RWPE2 (cell line): ENCODE data around the gene VPS8.

Source experiments
- ATAC-seq: fragments of 200-7000 bp; cut with Tn5 transposase; 3 replicates; pipeline ENCODE4 v1.9.1; 2021; ENCODE audit warnings: low read depth
- DNase-seq: peaks from one replicate; pipeline ENCODE4 v3.0.0-alpha.2; 2020; ENCODE audit warnings: low spot score
- H3K27ac ChIP-seq: fragments of 450-650 bp; 2 replicates; pipeline ENCODE4 v1.5.1; 2017; ENCODE audit warnings: mild to moderate bottlenecking; ENCODE audit not compliant: poor library complexity, severe bottlenecking
- H3K27me3 ChIP-seq: fragments of 250-450 bp; sonication (Bioruptor Pico); 2 replicates; pipeline ENCODE4 v1.5.1; 2021; ENCODE audit warnings: mild to moderate bottlenecking, moderate library complexity; ENCODE audit not compliant: insufficient read depth, poor library complexity, severe bottlenecking
- H3K36me3 ChIP-seq: fragments of 250-450 bp; sonication (Bioruptor Pico); 2 replicates; pipeline ENCODE4 v1.5.1; 2020; ENCODE audit warnings: low read depth, mild to moderate bottlenecking, moderate library complexity
- H3K4me1 ChIP-seq: fragments of 250-450 bp; sonication (Bioruptor Pico); 2 replicates; pipeline ENCODE4 v1.5.1; 2021; ENCODE audit warnings: mild to moderate bottlenecking, moderate library complexity; ENCODE audit not compliant: insufficient read depth, poor library complexity, severe bottlenecking
- H3K4me3 ChIP-seq: fragments of 250-450 bp; sonication (Bioruptor Pico); 2 replicates; pipeline ENCODE4 v1.5.1; 2021; ENCODE audit warnings: mild to moderate bottlenecking, moderate library complexity; ENCODE audit not compliant: severe bottlenecking
- H3K9me3 ChIP-seq: fragments of 250-450 bp; sonication (Bioruptor Pico); 2 replicates; pipeline ENCODE4 v1.5.1; 2021; ENCODE audit warnings: mild to moderate bottlenecking, moderate library complexity; ENCODE audit not compliant: severe bottlenecking
- TF ChIP-seq, protein P1 (sequence below): fragments of 450-650 bp; IDR thresholded peaks from one replicate; pipeline ENCODE4 v1.5.1; 2017; ENCODE audit warnings: mild to moderate bottlenecking, moderate library complexity; ENCODE audit not compliant: poor library complexity, severe bottlenecking

VPS8 gene

DNA sequence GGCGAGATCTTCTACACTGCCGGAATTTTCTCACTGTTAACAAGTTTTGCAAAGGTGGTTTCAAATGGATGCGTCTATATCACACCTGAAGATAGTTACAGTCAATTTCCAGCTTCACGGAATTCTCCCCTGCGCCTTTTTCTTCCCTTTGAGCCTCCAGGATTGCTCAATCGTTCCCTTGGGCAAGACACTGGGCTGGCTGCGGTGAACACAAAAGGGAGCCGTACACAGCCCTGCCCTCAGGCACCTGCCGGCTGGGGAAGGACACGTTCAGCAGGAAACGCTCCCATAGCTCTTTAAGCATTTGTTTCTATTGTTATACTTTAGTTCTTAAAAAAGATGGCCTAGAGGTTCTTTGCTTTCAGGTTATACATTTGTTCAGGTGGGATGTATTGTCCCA lies 255.2 kb downstream of the VPS8 start:
- no peak overlapping the region for H3K27ac ChIP-seq
- no peaks in the 10 kb centered on the region for H3K27me3 ChIP-seq
- no peak overlapping the region for H3K4me3 ChIP-seq
- H3K36me3 ChIP-seq, result no peaks in the 10 kb centered on the region
- TF ChIP-seq, protein P1, sequence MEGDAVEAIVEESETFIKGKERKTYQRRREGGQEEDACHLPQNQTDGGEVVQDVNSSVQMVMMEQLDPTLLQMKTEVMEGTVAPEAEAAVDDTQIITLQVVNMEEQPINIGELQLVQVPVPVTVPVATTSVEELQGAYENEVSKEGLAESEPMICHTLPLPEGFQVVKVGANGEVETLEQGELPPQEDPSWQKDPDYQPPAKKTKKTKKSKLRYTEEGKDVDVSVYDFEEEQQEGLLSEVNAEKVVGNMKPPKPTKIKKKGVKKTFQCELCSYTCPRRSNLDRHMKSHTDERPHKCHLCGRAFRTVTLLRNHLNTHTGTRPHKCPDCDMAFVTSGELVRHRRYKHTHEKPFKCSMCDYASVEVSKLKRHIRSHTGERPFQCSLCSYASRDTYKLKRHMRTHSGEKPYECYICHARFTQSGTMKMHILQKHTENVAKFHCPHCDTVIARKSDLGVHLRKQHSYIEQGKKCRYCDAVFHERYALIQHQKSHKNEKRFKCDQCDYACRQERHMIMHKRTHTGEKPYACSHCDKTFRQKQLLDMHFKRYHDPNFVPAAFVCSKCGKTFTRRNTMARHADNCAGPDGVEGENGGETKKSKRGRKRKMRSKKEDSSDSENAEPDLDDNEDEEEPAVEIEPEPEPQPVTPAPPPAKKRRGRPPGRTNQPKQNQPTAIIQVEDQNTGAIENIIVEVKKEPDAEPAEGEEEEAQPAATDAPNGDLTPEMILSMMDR, result no peak
- ATAC-seq (no peak), DNase-seq (no peak)
- no peaks in the 10 kb centered on the region for H3K4me1 ChIP-seq
- no peaks in the 10 kb centered on the region for H3K9me3 ChIP-seq

DNA sequence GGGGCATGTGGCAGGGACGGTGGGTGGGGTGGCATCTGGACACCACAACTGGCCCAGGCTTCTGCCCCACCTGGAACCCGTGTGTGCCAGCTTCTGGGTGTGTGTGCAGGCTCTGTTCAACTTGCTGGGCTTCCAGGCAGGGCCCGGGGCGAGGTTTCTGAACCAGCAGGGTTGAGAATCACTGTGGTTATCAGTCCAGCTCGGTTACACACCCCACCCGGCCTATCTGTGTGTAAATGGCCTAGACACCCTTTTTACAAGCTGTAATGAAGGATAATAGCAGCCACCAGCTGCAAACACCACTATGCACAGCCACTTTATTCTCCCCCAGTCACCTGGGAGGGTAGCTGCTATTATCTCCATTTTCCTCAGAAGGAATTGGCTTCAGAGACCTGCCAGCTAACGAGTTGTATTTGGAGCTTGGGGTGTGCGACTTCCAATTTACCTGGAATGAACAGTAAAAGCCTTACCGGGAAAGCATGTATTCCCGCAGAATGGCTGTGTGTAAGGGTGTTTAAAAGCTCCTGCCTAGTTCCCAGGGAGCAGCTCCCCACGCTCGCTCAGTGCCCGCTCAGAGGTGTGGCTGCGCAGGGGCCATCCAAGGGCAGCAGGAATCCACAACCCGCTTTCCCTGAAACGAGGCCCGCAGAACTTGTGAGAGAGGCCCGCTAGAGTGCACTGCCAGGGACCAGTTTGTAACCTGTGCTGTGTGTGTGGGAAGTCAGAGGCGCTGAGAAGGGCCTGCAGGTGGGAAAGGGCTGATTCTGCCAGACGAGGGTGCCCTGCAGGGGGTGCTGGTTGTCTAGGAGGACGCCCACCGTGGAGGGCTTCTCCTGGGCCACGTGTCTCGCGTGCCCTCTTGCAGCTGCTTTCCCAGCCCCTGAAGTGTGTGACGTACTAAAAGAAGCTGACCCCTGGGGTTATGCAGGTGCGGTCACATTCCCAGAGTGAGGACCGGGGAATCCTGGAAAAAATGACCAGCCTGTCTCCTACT lies 257.4 kb downstream of the VPS8 start:
- DNase-seq, result no peak
- no peak for ATAC-seq
- no peak overlapping the region for H3K4me3 ChIP-seq
- TF ChIP-seq, protein P1, result no peak
- no peaks in the 10 kb centered on the region for H3K9me3 ChIP-seq
- no peaks in the 10 kb centered on the region for H3K36me3 ChIP-seq
- no peak overlapping the region for H3K27ac ChIP-seq
- no peaks in the 10 kb centered on the region for H3K27me3 ChIP-seq
- no peaks in the 10 kb centered on the region for H3K4me1 ChIP-seq

DNA sequence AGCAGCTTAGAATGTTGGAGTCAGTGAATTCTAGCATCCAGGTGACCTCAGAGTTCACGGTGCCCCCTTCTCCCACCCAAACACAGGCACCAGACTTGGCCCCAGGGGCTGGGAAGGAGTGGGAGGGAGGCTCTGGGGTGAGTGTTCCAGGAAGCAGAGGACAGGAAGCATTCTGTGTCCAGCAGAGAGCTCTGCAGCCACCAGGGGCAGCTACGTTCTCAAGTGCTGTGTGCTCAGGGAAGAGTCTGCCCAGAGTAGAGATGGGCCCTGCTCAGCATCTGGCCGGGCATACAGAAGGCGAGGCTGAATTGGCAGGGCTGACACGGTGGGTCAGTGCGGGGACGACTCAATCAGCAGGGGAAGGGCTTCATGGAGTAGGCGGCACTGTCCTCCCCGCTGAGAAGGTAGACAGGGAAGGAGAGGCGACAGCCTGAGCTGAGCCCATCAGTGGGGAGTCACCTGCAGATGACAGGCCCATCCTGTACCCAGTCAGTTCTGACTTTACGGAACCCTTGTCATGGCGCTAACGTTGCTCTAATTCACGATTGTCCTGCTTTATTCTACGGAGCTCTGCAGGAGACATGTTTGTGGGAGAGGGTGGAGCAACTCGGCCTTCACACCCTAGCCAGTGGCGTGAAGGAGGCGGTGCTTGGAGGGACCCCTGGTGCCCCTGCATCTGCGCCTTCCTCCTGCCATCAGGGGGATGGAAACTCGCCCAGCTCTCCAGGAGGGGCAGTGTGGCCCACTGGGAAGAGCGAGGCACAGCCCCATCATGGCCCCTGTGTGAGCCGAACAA lies 258.7 kb downstream of the VPS8 start:
- no peaks in the 10 kb centered on the region for H3K36me3 ChIP-seq
- H3K27ac ChIP-seq, result no peak overlapping the region
- H3K4me1 ChIP-seq, result no peaks in the 10 kb centered on the region
- H3K27me3 ChIP-seq, result no peaks in the 10 kb centered on the region
- no peak overlapping the region for H3K4me3 ChIP-seq
- no peak for DNase-seq
- H3K9me3 ChIP-seq, result no peaks in the 10 kb centered on the region
- peak; percentile 61; the same call in 2 of the 3 replicates for ATAC-seq
- TF ChIP-seq, protein P1, result no peak

DNA sequence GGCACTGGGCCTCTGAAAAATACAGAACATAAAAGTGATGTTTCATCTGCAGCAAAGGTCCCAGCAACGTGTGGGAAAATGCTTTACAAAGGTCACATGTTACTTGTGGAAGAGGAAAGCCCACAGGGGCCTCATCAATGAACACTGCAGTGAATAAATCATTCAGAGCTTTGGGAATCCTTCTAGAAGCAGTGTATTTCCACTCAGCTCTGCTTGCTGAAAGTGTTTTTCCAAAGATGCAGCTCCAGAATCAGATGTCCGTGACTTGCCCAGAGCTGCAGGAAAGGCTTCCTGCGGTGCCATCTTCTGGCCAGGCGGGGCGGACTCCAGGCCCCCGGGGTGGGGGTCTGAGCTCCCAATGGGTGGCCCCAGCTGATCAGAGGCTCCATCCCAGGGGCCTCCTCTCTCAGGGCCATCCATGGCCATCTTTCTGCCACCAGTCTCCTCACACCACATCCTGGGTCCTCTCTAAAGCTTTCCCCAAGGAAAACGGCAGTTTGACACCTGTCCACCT lies 259.4 kb downstream of the VPS8 start:
- H3K4me1 ChIP-seq, result no peaks in the 10 kb centered on the region
- TF ChIP-seq, protein P1, result no peak
- no peaks in the 10 kb centered on the region for H3K9me3 ChIP-seq
- DNase-seq, result no peak
- H3K36me3 ChIP-seq, result no peaks in the 10 kb centered on the region
- no peak for ATAC-seq
- no peaks in the 10 kb centered on the region for H3K27me3 ChIP-seq
- H3K27ac ChIP-seq, result no peak overlapping the region
- no peak overlapping the region for H3K4me3 ChIP-seq
